Muscle of arm (tissue), 12 donors: ENCODE data around the gene ERVH48-1. TPM values are rescaled to one million over a fixed set of nuclear protein-coding genes. Genes with fewer than 3 reads are reported as not detected.
A peak's percentile ranks its signal among the peaks of the same experiment; 100 is the strongest.
"Not testable (repeated sequence)": the region's sequence is repeated elsewhere in the genome, so short reads cannot be mapped to it uniquely, and the experiment has no call there.

Experiments used
- DNase-seq: peaks from one replicate; pipeline ENCODE4 v3.0.0-alpha.2; 2013
- polyA plus RNA-seq, 12 donors: library from polyadenylated mRNA; unstranded; fragments of 120-200 nt; gene quantifications; one replicate each; pipeline ENCODE4 v1.2.1, GENCODE V29; 2013; ENCODE audit not compliant: insufficient read length in 12 of 12

Gene ERVH48-1
- polyA plus RNA-seq, 12 donors = 0.32 to 2.2 (median 0.87) TPM; not detected in 2

- not testable (repeated sequence) for DNase-seq
These were observed 16.9 kb downstream of the ERVH48-1 start for GRCh38 chr21:42908484-42908883.

DNA sequence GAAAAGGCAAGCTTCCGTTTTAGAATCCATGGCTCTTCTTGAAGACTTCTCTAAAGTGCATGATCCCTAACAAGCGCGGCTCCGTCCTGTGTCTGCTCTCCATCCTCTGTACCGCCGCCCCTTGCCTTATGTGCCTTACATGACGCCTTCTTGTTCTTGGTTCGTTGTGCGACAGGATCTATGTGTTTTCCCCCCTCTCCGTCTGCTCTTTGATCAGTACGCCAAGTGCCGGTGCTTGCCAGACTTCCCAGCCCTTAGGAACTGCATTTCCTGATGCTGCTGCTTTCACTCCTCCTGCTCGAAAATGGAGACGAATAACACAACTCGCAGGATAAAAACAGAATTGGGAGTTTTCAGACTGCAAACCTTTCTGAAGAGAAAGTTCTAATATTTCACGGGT is 19.2 kb downstream of the ERVH48-1 start:
- no peak for DNase-seq

DNA sequence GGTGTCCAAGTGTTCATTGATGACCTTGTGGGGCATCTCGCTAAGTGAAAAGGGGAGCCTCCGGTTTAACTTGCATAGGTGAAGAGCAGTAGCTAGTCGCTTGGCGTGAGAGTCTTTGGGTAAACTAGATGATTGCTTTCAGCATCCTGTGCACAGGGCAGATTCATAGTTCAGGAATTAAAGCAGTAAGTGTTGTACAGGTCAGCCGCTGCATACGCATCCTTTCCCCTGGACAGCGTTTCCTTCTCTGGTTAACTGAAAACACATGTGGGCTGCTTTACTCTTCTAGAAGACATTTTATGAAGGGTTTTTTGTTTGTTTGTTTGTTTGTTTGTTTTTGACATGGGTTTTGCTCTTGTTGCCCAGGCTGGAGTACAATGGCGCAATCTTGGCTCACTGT is 20.2 kb downstream of the ERVH48-1 start:
- DNase-seq = no peak

GRCh38 chr21:42903817-42904216 is 21.6 kb downstream of the ERVH48-1 start:
- no peak for DNase-seq

GRCh38 chr21:42900446-42900845 is 25.0 kb downstream of the ERVH48-1 start:
- no peak for DNase-seq

GRCh38 chr21:42892931-42893755 is 32.3 kb downstream of the ERVH48-1 start, which contains the start of gene NDUFV3:
Gene NDUFV3, plus strand, starts transcription at chr21:42893309. Its CDS starts 25 bp downstream, at chr21:42893334.
- peak; percentile 99 for DNase-seq

GRCh38 chr21:42892582-42892930 is 32.9 kb downstream of the ERVH48-1 start:
- no peak for DNase-seq

DNA sequence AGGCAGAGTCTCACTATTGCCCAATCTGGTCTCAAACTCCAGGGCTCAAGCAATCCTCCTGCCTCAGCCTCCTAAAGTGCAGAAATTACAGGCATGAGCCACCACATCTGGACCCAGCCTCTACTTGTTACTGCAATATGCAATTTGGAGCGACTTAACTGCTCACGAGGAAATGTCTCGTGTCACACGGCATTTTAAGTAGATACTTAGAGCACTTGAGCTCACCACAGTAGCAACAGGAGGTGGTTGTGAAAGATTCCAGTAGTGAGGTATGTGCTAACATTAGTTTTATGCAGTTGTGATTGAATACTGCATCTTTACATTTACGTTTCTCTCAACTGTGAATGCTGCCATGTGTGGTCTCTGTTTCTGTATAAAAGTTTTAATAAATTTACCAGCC is 38.1 kb downstream of the ERVH48-1 start:
- no peak for DNase-seq

DNA sequence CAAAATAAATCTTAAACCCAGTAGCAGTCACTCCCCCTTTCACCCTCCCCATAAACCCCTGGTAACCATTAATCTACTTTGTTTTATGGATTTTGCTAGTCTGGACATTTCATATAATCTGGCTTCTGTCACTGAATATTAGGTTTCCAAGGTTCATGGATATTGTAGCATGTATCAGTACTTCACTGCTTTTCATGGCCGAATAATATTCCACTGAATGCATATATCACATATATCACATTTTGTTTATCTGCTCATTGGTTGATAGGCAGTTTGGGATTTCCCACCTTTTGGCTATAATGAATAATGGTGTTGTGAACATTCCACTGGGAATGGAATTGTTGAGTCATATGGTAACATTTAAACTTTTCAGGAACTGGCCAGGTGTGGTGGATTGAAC is 41.5 kb downstream of the ERVH48-1 start:
- no peak for DNase-seq

- DNase-seq = no peak
These were observed 45.1 kb downstream of the ERVH48-1 start for GRCh38 chr21:42880352-42880751.

DNA sequence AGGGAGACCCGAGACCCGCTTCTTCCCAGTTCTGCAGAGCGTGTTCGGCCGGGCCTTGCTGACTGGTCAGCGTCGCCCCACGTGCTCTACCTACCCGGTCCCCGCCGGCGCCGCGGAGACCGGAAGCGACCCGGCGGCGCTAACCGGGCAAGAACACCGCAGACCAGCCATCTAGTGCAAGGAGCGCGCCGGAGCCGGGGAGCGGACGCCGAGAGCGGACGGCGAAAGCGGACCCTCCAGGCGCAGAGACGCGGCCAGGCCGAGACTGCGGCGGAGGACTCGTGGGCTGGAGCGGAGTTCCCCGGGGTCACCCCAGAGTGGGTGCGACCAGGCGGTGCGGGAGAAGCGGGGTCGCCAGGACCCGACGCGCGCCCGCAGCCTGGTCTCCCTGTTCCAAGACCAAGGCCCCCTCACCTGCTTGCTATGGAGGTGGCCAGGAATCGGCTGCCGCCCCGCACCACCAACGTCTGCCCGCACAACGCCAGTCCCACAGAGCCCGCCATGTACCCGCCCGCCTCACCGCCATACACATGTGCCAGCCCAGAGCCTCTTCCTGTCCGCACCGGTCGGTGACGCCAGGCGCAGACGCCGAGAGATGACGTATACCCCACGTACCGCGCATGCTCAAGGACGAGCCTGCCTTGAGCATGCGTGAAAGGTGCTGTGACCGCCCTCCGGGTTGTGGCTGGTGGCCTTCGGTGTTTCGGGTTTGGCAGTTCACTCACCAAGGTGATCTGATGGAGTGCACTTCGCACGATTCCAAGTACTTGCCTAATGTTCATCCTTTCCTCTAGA is 46.2 kb downstream of the ERVH48-1 start, which contains the start of gene WDR4:
WDR4 (minus strand) TSS at position 547 of the 795 bp plus-strand sequence; CDS start at position 503, 44 bp downstream.
- peak; percentile 100 for DNase-seq

DNA sequence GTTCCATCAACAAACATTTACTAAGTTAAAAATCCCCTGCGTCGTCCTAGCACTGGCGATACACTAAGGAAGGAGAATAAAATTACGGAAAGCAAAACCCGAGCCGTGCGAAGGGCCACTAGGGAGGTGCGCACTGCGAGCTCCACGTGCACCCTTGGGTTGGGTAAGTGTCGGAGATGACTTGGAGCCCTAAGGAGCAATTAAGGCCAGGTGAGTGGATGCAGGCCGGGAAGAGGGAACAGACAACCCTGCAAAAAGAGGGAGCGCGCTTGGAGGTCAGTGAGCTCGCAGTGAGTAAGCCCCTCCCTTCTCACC is 46.8 kb downstream of the ERVH48-1 start:
- DNase-seq = no peak

DNA sequence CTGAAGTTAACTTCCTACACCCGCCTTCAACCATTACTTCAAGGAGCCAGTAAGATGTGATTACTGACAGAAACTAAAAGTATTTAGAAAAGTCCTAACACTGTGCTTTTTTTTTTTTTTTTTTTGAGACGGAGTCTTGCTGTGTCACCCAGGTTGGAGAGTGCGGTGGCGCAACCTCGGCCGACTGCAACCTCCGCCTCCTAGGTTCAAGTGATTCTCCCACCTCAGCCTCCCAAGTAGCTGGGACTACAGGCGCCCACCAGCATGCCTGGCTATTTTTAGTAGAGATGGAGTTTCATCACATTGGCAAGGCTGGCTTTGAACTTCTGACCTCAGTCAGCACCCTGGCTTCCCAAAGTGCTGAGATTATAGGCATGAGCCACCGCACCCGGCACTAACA is 49.6 kb downstream of the ERVH48-1 start:
- DNase-seq = not testable (repeated sequence)

DNA sequence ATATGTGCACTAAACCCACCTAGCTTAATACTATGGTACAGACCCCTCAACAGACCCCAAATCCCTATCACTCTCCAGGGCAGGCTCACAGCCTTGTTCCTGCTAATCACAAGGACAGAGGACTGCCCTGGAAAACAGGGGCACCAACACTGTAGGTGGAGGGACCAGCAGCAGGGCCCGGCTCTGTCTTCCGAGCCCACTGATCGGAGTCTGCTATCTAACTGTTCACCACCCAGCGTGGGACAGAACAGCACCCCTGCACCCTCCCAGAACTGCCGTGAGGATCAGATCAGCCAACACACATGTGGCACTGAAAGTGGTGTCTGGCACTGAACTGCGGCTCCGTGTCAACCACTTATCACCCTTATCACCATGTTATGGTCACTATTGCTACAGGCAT is 52.3 kb downstream of the ERVH48-1 start:
- no peak for DNase-seq

GRCh38 chr21:42868196-42868595 is 57.2 kb downstream of the ERVH48-1 start:
- no peak for DNase-seq

Other genes with a start within 250 kb of the ERVH48-1 start
- 1 to 10 TPM in 11 of 12 donors, not detected in 1; 5.4 to 8.7 (median 6.6) TPM for gene WDR4, start 46.1 kb downstream of the ERVH48-1 start, polyA plus RNA-seq
- 10 to 100 TPM; 22.0 to 89.7 (median 33.6) TPM for gene NDUFV3, start 32.3 kb downstream of the ERVH48-1 start, polyA plus RNA-seq
- gene PKNOX1, start 48.9 kb upstream of the ERVH48-1 start, polyA plus RNA-seq = 10 to 100 TPM in 11 of 12 donors, not detected in 1; 16.3 to 37.5 (median 19.4) TPM
- 10 to 100 TPM in 1 of 12 donors, 1 to 10 TPM in 10, not detected in 1; 1.3 to 19.5 (median 7.7) TPM for gene CBS, start 150.2 kb upstream of the ERVH48-1 start, polyA plus RNA-seq
- 10 to 100 TPM in 8 of 12 donors, 1 to 10 TPM in 3, not detected in 1; 4.9 to 51.0 (median 24.2) TPM for gene U2AF1, start 181.9 kb upstream of the ERVH48-1 start, polyA plus RNA-seq
- not detected for gene CRYAA, start 243.4 kb upstream of the ERVH48-1 start, polyA plus RNA-seq